ENCODE results near the gene DMRTC2. TPM values are rescaled to one million over a fixed set of nuclear protein-coding genes. Genes with fewer than 3 reads are reported as not detected.

Gene DMRTC2
- polyA plus RNA-seq, 3 donors, result not detected

DNA sequence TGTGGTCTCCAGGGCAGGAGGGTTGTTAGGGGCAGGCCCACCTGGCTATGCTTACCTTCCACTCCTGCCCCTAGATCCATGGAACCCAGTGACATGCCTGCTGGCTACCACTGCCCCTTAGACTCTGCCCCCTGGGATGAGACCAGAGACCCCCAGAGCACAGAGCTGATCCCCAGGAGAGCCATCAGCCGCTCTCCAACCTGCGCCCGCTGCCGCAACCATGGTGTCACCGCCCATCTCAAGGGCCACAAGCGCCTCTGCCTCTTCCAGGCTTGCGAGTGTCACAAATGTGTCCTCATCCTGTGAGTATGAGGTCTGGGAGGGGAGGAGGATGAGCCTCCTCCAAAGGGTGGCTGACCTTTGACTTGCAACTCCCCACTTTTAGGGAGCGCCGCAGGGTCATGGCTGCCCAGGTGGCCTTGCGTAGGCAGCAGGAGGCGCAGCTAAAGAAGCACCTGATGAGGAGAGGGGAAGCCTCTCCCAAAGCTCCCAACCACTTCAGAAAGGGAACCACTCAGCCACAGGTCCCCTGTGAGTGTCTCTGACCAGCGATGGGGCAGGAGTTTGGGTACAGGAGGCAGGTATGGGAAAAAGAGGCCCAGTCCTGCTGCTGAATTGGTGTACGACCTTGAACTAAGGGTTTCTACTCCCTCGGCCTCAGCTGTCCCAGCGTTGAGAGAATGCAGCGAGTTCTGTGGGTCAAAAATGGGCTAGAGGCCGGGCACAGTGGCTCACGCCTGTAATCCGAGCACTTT is 2.7 kb downstream of the DMRTC2 start:
- no peak for DNase-seq

DNA sequence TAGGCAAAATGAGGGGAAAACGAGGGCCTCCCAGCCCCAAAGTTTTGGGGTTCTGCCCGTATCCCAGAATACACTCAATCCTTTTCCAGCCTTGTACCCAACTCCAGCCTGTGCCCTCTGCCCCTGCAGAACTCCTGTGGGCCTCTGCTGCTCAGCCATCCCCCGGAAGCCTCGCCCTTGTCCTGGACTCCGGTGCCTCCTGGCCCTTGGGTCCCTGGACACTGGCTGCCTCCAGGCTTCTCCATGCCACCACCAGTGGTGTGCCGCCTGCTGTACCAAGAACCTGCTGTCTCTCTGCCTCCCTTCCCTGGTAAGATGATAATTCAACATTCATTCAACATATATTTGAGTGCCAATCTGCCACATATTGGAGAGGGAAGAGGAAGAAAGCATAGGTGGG is 3.8 kb downstream of the DMRTC2 start:
- DNase-seq, result no peak

DNA sequence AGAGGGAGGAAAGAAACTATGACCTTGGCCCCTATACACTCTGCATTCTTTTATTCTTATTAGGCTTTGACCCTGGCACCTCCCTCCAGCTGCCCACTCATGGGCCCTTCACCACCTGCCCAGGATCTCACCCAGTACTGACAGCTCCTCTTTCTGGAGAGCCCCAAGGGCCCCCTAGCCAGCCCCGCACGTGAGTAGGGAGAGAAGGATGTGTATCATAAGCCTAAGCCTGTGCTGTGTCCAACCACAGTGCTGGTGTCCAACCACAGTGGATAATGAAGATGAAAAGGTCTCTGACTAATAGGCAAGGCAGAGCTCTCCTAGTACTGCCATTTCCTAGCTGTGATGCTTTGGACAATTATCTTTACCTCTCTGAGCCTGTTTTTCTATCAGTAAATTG is 4.2 kb downstream of the DMRTC2 start:
- DNase-seq, result no peak

DNA sequence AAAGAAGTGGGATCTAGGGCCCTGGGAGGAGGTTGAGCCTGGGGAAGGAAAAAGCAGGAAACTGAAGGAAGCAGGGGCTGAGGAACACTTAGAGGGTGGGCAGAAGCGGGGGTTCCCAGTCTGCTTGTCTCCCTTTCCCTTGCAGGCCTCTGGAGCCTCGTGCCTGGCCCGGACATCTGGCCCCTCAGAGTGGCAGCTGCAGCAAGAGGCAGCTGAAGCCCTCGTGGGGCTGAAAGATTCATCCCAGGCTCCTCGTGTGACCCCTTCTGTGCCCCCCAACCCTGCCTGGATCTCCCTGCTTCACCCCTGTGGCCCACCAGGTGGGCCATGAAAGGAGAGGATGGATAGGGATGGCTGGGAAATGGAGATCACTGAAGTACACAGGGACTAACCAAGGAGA is 5.5 kb downstream of the DMRTC2 start:
- DNase-seq, result no peak

DNA sequence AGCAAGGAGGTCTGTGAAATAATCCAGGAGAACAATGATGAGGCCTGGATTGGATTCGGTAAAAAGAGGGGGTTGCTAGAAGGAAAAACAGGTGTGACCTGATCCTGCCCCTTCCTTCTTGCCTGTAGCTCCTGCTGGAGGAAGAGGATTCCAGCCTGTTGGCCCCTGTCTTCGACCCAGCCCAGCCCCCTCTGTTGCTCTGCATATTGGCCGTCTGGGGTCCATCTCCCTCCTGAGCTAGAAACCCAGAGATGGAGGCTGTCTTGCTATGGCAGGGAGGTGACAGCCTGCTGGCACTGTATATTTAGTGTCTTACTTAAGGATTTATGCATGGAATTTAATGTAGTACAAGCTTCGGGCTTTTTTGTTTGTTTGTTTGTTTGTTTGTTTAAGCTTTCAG is 6.6 kb downstream of the DMRTC2 start:
- no peak for DNase-seq

DNA sequence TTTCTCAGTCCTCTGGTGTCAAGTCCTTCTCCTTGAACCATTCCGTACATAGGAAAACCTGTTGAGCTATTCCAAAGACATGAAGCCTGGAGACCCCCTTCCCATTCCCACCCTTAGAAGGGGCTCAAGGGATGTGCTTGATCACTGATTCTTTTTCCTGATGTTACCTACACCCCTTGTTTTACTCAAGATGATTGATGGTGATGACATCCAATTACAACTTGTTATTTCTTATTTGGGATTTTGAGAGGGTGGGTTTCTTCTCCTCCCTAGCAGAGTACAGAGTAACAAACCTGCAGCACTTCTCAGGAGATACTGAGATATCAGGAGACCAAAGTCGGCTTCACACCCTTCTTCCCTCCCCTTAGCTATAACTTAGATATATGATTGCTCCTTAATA is 8.5 kb downstream of the DMRTC2 start:
- DNase-seq, result no peak

DNA sequence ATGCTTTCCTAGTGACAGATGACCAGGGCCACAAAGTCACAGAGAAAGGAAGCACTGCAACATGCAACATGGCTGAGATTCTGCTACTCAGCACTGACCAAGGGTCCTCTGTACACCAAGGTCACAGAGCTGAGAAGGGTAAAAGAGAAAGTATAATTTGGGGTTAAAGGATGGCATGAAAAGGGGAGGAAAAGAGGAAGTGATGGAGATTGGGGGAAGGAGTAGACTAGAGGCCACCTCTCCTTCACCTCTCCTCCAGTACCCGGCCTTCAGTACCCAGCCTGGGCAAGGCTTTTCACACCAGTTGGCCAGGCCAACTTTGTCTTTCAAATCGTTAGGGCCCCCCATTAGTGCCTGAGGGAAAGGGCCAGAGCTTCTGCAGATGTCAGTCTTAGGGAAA is 8.9 kb downstream of the DMRTC2 start:
- DNase-seq, result no peak

DNA sequence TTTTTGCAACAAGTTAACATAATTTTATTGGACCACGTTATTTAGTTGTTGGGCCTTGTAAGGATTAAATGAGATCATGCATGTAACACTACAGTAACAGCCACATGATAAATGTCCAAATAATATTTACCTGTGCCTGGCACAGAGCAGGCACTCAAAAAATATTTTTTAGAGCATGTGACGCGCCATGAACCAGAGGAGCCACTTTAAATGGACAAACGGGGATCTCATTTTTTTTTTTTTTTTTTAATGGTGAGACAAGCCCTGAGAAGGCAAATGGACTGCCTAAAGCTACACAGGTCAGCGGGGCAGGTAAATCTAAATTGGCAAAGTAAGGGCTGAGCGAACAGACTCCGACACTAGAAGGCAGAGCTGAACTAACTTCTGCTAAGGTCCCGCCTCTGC is 14.4 kb downstream of the DMRTC2 start:
- no peak for DNase-seq

DNA sequence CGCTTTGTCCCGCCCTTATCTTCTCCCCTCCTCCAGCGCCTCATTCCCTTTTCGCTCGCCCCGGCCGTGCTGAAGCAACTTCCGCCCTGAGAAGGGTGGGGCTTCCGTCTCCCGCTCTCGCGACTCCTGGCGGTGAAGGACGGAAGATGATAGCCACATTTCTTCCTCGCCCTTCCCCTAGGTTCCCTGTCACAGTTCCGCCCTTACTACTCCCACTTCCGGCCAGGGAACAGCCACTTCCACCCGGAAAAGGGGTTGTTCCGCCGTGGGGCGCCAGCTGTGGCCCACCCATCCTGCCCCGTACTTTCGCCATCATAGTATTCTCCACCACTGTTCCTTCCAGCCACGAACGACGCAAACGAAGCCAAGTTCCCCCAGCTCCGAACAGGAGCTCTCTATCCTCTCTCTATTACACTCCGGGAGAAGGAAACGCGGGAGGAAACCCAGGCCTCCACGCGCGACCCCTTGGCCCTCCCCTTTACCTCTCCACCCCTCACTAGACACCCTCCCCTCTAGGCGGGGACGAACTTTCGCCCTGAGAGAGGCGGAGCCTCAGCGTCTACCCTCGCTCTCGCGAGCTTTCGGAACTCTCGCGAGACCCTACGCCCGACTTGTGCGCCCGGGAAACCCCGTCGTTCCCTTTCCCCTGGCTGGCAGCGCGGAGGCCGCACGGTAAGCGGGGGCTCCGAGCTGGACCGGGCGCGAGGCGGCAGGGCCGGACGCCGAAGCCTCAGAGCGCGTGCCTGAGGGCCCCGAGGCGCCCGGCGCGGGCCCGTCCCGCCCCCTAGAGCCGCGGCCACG is 15.0 kb downstream of the DMRTC2 start, which contains the start of gene RPS19:
TSS of gene RPS19 (plus strand) at position 638 of the 801 bp plus-strand sequence. CDS start 520 bp downstream, outside the sequence.
- DNase-seq, result peak; percentile 99

DNA sequence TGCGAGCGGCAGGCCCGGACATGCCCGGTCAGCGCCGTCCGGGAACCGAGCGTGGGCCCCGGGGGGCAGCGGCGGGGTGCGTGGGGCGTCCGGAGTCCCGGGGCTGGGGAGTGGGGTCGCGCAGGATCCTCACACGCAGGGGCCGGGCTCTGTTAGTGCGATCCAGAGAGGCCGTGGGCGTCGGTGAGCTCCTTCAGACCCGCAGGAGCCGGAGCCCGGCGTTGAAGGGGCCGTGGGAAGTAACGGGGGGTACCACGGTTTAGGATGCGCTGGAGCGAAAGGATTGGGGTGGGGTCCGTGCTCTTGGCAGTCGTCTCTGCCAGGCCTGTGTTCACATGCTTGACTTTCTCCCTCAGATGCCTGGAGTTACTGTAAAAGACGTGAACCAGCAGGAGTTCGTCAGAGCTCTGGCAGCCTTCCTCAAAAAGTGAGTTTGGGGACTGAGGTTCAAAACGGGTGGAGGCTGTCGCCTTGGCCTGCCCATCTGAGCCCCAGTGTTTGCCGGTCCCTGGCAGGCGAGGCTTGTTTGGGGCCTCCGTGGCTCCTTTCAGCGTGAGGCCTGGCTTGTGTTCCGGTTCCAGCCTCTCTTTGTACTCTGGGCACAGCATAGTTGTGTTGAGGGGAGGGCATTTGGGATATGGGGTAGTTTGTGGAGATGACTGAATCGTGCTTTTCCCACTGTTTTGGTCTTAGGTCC is 15.7 kb downstream of the DMRTC2 start:
- no peak for DNase-seq

DNA sequence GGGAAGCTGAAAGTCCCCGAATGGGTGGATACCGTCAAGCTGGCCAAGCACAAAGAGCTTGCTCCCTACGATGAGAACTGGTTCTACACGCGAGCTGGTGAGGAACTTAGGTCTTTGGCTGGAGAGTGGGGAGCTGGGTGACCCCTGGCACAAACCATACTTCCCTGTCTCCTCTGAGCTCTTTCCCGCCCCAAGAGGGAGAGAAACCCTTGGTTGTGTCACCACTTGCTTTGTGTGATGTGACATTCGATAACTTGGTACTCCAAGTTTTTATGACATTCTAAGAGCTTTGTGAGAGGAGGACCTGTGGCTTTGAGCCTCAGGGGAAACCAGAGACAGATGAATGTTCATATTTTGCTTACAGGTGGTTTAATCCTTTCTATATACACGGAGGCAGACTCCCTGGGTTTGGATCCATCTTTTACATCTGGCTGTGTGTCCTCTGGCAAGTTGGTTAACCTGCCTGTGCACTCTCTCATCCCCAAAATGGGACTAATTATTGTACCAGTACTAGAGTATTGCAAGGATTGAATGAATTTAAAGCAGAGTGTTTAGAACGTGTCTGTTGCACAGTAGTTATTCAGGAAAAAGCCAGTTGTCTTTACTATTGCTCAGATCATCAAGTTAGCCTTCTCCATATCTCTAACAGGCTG is 16.4 kb downstream of the DMRTC2 start:
- no peak for DNase-seq

DNA sequence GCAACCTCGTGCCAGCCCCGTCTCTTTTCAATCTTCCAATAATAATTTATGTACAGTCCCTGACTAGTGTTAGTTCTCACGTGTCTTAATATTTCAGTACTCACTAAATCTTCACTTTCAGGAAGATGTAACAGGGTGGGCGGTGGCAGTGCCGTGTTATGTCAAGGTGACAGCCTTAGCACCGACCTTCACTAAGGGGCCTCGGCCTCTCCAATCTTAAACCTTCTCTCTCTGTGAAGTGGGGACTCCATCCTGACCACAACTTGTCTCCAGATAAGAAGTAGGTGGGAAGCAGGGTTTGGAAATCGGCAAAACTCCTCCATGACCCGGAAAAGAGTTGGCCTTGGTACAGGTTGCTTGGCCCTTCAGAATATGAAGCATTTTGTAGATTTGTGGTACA is 17.0 kb downstream of the DMRTC2 start:
- DNase-seq, result no peak

DNA sequence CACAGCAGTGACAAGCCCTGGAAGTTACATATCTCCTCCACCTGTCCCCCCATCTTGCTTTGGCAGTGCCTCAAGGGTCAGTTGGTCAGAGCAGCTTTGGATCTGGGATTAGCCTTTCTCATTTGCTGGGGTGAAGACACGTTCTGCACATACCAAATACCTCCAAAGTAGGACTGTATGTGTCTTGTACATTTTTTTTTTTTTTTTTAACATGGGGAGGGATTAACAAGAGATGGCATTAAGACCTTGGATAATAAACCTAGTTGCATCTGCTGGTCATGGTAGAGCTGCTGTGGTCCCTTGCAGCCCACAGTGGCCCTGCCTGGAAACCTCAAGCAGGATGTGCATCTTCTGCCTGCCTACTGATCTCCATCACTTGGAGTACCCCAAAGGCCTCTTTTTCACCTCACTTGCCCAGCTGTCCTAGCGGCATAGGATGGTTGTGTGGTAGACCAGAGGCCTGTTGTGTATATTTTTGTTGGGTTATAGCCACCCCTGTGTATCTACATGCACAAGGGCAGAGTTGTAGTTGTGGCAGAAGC is 17.7 kb downstream of the DMRTC2 start:
- DNase-seq, result no peak

DNA sequence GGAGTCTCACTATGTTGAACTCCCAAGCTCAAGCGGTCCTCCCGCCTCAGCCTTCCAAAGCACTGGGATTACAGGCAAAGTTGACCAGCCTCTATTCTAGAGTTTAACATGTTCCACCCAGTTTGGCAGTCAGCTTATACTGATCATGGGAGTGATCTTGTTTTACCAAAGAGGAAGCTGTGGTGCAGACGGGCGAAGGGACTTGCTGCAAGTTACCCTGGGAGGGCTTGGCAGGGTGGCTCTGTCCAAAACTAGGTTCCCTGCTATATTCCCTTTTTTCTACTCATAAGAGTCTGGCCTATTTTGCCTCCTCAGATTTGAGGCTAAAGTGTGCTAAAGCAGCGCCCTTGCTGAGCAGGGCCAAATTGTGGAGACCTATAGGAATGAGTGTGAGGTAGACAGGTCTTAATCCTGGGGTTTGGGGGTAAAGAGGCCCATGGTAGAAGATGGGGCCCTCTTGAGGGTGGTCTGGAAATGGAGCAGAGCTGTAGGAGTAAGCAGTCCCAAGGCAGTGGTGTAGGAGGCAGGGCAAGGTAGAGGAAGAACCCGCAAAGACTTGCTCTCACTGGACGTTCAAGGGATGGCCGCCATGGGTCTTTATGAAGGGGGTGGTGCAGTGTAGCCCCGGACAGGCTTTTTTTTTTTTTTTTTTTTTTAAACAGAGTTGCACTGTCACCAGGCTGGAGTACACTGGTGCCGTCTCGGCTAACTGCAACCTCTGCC is 18.5 kb downstream of the DMRTC2 start:
- DNase-seq, result no peak

DNA sequence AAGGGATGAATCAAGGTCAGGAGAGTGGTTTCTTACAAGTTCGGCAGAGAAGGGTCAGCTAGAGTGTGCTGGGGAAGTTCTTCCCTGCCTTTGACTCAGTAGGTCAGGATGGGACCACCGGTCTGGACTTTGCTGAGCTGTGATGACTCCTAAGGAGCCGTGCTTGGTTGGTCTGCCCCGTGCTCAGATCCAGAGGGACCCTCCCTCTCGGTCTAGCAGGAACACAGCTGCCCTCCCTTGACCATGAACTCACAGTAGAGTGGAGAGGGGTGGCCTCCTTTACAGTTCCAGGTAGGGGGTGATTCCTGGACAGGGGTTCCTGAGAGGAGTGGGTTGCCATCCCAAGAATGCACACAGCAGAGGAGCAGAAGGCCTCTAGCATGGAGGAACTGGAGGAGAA is 19.5 kb downstream of the DMRTC2 start:
- DNase-seq, result no peak

DNA sequence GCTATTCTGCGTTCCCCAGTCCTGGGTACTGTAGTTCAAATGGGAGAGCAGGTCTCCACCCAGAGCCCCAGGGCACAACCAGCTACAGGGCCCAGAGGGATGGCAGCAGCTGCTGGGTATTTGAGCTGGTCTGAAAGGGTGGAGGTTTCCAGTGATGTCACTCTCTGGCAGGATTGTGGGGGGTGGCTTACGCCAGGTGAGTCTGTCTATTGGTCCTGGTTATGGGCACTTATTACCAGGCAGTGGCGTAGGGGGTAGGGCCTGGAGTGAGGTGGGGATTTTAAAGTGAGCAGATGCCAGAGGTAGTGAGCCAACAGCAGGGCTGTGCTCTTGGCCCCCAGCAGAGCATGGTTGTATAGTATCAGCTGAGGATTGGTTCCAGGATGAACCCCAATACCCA is 21.4 kb downstream of the DMRTC2 start:
- no peak for DNase-seq

DNA sequence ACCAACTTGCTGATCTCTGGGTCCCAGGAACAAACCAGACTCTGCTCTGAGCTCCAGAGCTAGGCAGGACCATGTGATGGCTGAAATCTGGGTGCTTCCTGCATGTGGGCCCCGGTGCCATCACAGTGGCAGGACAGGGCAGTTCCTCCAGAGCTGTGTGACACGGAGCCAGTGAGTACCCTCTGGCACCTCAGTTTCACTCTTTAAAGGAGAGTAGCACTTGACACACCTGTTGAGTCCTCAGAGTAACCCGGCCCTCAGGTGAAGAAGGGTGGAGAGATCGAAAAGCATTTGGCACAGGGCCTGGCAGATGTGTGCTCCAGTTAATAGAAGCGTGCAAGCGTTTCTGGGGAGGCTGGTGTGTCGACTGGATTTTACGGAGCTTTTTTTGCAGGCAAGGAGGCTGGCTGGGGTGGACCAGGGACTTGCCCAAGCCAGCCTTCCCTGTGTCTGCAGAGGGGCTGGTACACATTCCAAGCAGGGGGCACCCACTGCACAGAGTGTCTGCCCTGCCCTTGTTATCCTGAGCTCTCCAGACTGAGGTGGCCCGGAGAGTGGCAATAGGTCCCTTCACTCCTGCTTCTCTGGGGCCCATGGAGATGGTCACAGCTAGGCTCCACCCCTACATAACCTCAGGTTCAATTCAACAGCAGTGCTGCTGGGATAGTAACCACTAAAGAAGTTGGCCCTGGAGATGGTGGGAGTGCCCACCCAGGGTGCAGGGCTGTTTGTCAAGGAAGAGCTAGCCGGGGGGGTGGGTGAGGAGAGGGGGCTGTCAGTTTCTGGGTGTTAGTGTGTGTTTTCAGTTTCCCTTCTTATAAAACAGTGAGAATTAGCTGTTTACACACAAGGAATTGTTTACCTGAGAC is 23.5 kb downstream of the DMRTC2 start:
- DNase-seq, result no peak

DNA sequence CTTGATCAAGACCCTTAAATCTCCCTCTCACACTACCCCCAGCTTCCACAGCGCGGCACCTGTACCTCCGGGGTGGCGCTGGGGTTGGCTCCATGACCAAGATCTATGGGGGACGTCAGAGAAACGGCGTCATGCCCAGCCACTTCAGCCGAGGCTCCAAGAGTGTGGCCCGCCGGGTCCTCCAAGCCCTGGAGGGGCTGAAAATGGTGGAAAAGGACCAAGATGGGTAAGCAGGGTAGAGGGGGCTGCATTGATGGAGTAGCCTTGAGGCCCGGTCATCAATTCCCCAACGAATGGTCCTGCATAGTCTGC is 24.1 kb downstream of the DMRTC2 start:
- no peak for DNase-seq

DNA sequence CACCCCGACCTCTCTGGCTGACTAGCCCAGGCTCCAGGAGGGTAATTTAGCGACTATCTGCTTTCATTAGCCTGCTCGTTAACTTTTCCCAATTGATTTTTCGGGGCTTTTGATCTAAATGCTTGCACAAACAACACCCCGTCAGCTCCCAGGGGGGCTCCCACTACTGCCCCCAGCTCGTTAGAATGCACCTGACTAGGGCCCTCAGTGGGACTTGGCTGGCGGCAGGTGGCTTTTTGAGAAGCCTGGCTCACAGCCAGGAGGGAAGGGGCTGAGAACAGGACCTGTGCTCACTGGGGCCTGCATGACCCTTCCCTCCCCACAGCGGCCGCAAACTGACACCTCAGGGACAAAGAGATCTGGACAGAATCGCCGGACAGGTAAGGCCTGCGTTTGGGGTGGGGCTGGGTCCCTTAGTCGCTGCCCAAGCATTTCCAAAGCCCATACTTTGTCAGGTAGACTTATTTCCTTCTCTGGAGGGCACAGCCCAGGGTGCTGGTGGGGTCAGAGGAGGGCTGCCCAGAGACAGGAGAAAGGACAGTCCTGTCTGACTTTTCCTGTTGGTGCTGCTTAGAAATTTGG is 24.6 kb downstream of the DMRTC2 start:
- no peak for DNase-seq

DNA sequence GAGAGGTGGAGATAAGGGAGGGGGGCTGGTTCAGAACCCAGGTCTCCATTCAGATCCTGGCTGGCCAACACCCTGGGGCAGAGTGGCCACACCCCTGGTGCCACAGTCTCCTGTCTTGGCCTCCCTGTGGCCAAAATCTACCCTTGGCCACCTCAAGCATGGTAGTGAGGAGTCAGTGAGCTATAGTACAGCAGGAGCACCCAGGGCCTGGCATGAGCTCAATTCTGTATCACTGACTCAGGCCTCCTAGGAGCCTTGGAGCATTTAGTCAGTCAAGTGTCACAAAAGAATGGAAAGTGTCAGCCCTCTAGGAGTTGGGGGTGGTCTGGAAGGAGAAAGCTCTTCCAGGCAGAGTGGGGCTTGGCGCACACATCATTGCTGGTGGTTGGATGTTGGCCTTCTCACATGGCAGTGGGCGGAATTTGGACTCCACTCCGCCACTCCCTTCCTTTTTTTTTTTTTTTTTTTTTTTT is 25.6 kb downstream of the DMRTC2 start:
- no peak for DNase-seq

All from renal pelvis (tissue), 4 donors.